BE2C (cell line): Measurements from ENCODE around the gene NBAS.
"Not testable (repeated sequence)": the region's sequence is repeated elsewhere in the genome, so short reads cannot be mapped to it uniquely, and the experiment has no call there.

Source experiments
- DNase-seq: peaks from one replicate; pipeline ENCODE4 v3.0.0-alpha.2; 2020
- H3K27me3 ChIP-seq: fragments of 250-450 bp; sonication (Bioruptor Pico); 2 replicates; pipeline ENCODE4 v1.5.1; 2020; ENCODE audit warnings: mild to moderate bottlenecking
- H3K36me3 ChIP-seq: fragments of 250-450 bp; sonication (Bioruptor Pico); 2 replicates; pipeline ENCODE4 v1.5.1; 2020; ENCODE audit warnings: mild to moderate bottlenecking
- H3K4me1 ChIP-seq: fragments of 250-450 bp; sonication (Bioruptor Pico); 2 replicates; pipeline ENCODE4 v1.5.1; 2020
- H3K4me3 ChIP-seq: 2 replicates; pipeline ENCODE4 v1.5.1; 2011; ENCODE audit warnings: low read depth, low read length
- H3K9me3 ChIP-seq: fragments of 250-450 bp; sonication (Bioruptor Pico); 2 replicates; pipeline ENCODE4 v1.5.1; 2020
- TF ChIP-seq, protein P1 (sequence below): IDR thresholded peaks from 2 replicates; pipeline ENCODE4 v1.5.1; 2012; ENCODE audit warnings: mild to moderate bottlenecking, low read depth, low read length

Gene NBAS

DNA sequence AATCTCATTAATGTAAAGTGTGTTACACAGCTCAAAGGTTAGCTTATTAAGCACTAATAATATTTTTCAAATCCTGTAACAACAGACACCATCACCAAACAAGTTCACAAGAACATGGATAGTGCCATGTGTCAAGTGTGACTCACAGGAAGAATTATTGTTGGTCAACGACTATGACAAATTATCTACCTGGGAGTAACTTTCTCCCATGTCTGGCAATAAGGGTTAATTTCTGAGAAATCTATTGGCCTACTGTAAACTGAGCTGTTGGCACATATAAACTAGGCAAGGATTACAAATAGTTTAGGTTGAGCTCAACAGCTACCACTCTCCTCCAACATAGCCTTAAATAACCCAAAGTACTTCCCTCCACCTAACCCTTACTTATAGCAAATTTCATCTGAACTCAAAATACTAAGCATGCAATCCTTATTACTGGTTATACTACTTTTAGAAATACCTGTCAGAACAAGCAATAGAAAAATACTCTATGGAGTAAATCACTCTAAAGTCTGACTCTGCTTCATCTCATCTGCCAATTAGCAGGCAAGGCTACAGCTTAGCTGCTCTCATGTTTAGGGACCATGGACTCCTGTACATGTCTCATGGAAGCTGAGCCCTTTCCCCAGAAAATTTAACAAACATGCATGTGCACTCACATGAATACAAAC, 223.0 kb downstream of the NBAS start:
- no peak overlapping the region for H3K4me3 ChIP-seq
- peaks cover 3% of the 10 kb centered on the region for H3K36me3 ChIP-seq
- DNase-seq = no peak
- no peaks in the 10 kb centered on the region for H3K27me3 ChIP-seq
- TF ChIP-seq, protein P1, sequence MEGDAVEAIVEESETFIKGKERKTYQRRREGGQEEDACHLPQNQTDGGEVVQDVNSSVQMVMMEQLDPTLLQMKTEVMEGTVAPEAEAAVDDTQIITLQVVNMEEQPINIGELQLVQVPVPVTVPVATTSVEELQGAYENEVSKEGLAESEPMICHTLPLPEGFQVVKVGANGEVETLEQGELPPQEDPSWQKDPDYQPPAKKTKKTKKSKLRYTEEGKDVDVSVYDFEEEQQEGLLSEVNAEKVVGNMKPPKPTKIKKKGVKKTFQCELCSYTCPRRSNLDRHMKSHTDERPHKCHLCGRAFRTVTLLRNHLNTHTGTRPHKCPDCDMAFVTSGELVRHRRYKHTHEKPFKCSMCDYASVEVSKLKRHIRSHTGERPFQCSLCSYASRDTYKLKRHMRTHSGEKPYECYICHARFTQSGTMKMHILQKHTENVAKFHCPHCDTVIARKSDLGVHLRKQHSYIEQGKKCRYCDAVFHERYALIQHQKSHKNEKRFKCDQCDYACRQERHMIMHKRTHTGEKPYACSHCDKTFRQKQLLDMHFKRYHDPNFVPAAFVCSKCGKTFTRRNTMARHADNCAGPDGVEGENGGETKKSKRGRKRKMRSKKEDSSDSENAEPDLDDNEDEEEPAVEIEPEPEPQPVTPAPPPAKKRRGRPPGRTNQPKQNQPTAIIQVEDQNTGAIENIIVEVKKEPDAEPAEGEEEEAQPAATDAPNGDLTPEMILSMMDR = no peak
- no peaks in the 10 kb centered on the region for H3K9me3 ChIP-seq
- H3K4me1 ChIP-seq = no peaks in the 10 kb centered on the region

DNA sequence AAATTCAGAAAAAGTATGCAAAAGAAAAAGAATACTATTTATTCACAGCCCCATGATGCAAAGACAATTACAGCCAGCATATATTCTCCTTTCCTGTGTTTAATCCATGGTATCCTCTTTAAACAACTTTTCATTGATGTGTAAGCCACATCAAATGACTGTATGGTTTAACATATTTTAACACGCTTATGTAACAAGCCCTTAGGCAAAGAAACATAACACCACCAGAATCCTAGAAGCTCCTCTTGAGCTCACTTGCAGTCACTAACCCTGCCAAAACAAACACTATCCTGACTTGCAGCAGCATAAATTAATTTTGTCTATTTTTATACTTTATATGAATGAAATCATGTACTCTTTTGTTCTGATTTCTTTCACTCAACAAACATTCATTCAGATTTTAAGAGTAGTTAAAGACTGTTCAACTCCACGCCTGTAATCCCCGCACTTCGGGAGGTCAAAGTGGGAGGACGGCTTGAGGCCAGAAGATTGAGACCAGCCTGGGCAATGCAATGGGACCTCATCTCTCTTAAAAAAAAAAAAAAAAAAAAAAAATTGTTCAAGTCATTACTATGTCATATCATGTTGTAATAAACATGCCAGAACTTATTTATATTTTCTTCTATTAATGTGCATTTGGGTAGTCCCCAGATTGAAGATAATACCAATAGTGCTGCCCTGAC, 226.3 kb downstream of the NBAS start:
- H3K27me3 ChIP-seq = no peaks in the 10 kb centered on the region
- no peak overlapping the region for H3K4me3 ChIP-seq
- DNase-seq = no peak
- TF ChIP-seq, protein P1 = no peak
- no peaks in the 10 kb centered on the region for H3K4me1 ChIP-seq
- peaks cover 3% of the 10 kb centered on the region for H3K36me3 ChIP-seq
- H3K9me3 ChIP-seq = no peaks in the 10 kb centered on the region

GRCh38 chr2:15331787-15332186, 229.3 kb downstream of the NBAS start:
- no peaks in the 10 kb centered on the region for H3K27me3 ChIP-seq
- TF ChIP-seq, protein P1 = no peak
- H3K4me3 ChIP-seq = no peak overlapping the region
- no peak for DNase-seq
- H3K36me3 ChIP-seq = peaks cover 2% of the 10 kb centered on the region; the same call in 1 of the 2 replicates
- no peaks in the 10 kb centered on the region for H3K9me3 ChIP-seq
- no peaks in the 10 kb centered on the region for H3K4me1 ChIP-seq

GRCh38 chr2:15325296-15325695, 235.8 kb downstream of the NBAS start:
- peaks cover 2% of the 10 kb centered on the region; the same call in 1 of the 2 replicates for H3K36me3 ChIP-seq
- no peaks in the 10 kb centered on the region for H3K9me3 ChIP-seq
- no peaks in the 10 kb centered on the region for H3K4me1 ChIP-seq
- H3K4me3 ChIP-seq = no peak overlapping the region
- TF ChIP-seq, protein P1 = no peak
- H3K27me3 ChIP-seq = no peaks in the 10 kb centered on the region
- no peak for DNase-seq

- no peaks in the 10 kb centered on the region for H3K4me1 ChIP-seq
- no peaks in the 10 kb centered on the region for H3K9me3 ChIP-seq
- no peak overlapping the region for H3K4me3 ChIP-seq
- TF ChIP-seq, protein P1 = no peak
- DNase-seq = no peak
- H3K27me3 ChIP-seq = no peaks in the 10 kb centered on the region
- H3K36me3 ChIP-seq = no peaks in the 10 kb centered on the region
These were observed 237.9 kb downstream of the NBAS start for GRCh38 chr2:15323227-15323626.

DNA sequence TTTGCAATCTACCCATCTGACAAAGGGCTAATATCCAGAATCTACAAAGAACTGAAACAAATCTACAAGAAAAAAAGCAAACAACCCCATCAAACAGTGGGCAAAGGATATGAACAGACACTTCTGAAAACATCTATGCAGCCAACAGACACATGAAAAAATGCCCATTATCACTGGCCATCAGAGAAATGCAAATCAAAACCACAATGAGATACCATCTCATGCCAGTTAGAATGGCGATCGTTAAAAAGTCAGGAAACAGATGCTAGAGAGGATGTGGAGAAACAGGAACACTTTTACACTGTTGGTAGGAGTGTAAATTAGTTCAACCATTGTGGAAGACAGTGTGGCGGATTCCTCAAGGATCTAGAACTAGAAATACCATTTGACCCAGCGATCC, 239.7 kb downstream of the NBAS start:
- not testable (repeated sequence) for H3K4me3 ChIP-seq, H3K9me3 ChIP-seq, H3K36me3 ChIP-seq, H3K4me1 ChIP-seq, DNase-seq, H3K27me3 ChIP-seq
